HUDEP-2 (cell line): ENCODE data around the gene AARS2.
"Not testable (repeated sequence)": the region's sequence is repeated elsewhere in the genome, so short reads cannot be mapped to it uniquely, and the experiment has no call there.

Experiments
- DNase-seq, 76 experiments: peaks; one replicate each; lab custom pipeline; 2025; ENCODE audit not compliant: unreplicated experiment in 76 of 76; lab: John Stamatoyannopoulos, UW

The AARS2 gene

GRCh38 chr6:44332585-44332984 is 19.4 kb upstream of the AARS2 start:
- DNase-seq = no peak

GRCh38 chr6:44329858-44330257 is 16.7 kb upstream of the AARS2 start:
- no peak for DNase-seq

- not testable (repeated sequence) for DNase-seq
Observed at GRCh38 chr6:44328203-44328602, 15.1 kb upstream of the AARS2 start.

DNA sequence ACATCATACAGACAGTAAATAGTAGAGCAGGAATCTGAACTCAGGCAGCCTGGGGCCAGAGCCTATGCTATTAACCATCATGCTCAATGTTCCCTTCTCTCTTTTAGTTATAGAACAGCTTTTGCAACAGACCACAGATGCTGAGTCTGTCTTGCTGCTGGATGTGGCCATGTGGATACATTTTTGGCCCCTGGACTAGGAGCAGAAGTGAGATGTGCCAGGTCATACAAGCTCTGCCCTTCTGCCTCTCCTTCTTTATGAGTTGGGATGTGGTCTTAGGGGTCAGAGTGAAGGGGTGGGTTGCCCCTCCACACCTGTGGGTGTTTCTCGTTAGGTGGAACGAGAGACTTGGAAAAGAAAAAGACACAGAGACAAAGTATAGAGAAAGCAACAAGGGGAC is 14.6 kb upstream of the AARS2 start:
- DNase-seq = no peak

DNA sequence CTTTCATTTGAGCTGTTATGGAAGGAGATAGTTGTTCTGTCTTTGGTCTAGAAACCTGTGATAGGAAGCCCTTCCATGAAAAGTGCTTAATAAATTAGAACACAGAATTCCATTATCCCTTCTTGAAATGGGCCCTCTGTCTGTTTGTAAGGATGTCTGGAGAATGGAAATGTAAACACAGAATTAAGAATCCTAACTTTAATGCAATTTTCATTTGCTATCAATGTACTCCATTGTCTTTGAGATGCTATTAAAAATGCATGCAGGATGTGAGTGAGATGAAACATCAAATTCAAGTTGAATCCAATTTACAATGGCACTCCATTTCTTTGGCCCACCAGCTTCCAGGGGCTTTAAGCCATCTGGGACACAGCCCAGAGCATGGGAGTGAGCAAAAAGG is 13.9 kb upstream of the AARS2 start:
- no peak for DNase-seq

DNA sequence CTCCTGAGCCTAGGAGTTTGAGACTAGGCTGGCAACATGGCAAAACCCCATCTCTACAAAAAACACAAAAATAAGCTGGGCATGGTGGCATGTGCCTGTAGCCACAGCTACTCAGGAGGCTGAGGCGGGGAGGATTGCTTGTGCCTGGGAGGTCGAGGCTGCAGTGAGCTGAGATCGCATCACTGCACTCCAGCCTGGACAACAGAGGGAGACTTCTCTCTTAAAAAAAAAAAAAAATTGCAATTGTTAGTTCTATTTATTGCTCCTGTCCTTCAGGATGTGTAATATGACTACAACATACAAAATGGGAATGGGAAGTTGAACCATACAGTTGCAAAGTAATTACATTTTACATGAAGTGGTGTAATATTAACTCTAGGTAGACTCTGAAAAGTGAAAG is 8.1 kb upstream of the AARS2 start:
- no peak for DNase-seq

GRCh38 chr6:44317136-44317631 is 4.0 kb upstream of the AARS2 start:
- peak in 2 of 76 experiments; percentile 16 to 32 for DNase-seq

GRCh38 chr6:44316481-44316880 is 3.3 kb upstream of the AARS2 start:
- DNase-seq = no peak

DNA sequence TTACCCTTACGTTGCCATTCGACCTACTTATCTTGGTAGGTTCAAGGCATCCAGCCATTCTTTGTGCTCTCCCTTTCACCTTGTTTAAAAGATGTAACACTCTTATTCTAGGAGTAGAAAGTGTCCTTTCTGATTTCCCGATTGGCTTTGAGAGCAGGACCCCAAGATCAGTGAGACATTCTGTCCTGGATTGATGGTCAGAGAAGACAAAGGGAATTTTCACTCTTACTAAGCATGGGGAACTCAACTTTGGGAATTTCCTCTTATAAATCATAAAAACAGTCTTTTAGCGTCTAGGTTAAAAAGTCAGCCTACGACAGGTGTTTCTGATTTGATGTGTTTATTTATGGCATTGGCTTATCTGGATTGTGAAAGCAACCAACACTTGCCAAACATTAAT is 2.8 kb upstream of the AARS2 start:
- DNase-seq = no peak

- DNase-seq = no peak
Observed at GRCh38 chr6:44315516-44315915, 2.4 kb upstream of the AARS2 start.

- DNase-seq = not testable (repeated sequence)
Observed at GRCh38 chr6:44314657-44315056, 1.5 kb upstream of the AARS2 start.

- no peak for DNase-seq
Observed at GRCh38 chr6:44311767-44312166, 1.4 kb downstream of the AARS2 start.

GRCh38 chr6:44311304-44311703 is 1.8 kb downstream of the AARS2 start:
- no peak for DNase-seq

DNA sequence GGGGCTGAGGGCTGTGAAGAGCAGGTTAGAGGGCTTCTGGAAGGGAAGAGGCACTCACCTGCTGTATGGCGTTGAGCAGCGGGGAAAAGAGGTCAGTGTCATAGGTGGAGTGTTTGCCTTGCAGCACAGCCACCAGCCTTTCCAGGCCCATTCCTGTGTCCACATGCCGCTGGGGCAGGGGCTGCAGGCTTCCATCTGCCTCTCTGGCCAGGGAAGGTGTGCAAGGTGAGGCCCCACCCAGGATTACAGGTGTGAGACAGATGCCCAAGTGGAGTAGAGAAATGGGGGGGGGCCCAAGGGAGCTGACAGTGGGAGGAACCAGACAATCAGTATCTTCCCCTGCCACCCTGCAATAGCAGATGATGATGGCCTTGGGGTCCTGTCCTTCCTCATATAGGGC is 2.9 kb downstream of the AARS2 start:
- no peak for DNase-seq

DNA sequence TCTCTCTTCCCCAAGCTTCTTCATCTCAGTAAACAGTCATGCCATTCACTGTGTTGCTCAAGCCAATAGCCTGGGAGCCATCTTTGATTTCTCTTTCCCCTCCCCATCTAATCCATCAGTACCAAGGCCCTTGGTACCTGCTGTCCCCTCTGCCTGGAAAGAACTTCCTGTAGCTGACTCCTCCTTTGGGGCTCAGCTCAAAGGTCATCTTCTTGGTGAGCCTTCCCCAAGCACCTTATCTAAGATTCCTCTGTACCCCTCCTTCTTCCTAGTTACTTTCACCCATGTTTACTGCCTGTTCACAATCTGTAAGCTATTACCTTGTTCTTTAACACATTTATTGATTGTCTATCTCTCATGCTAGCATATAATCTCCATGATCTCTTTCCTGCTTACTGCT is 3.5 kb downstream of the AARS2 start:
- DNase-seq = no peak

DNA sequence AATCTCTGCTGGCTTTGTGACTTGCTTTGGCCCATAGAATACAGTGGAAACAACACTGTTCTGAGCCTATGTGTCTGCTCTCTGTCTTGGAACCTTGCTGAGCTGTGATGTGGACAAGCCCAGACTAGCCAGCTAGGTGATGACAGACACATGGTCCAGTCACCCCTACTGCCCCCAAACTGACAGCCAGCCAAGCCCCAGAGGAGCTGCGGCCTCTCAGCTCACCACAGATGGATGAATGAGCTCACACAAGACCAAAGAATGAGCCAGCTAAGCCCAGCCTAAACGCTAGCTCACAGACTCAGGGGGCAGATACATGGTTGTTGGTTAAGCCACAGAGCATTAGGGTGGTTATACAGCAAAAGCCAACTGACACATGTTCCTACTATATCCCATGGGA is 4.1 kb downstream of the AARS2 start:
- DNase-seq = no peak

DNA sequence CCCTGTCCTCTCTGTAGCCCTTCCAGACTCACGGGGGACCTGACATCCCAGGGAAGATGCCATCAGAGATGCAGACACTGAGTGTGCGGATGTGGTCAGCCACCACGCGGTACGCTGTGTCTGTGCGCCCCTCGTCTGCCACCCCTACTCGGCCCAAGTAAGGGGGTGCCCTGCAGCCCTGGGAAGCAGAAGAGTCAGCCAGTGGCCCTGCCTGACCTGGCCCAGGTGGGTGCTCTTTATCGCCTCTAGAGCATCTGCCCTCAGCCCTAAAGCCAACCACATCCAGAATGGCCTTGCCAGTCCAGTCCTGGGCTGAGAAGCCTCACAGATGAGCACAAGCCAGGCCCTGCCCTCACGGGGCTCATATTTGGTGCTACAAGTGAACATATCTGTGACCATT is 5.9 kb downstream of the AARS2 start:
- no peak for DNase-seq

DNA sequence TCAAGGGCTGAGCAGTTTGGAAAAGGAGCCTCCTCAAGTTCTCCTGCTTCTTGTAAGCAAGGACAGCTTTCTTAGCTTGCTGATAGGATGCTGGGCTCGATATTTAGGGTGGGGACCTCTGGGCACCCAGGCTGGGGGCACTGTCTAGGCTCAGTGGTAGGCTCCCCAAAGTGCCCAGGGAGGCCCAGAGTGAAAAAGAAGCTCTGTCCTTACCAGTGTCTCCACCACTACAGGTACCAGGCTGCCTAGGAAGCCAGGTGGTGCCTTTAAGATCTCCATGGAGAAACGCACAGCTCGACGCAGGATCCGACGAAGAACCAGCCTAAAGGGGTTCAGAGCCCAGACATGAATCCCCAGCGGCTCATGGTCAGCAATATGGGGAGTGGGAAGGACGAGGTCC is 6.4 kb downstream of the AARS2 start:
- no peak for DNase-seq

- no peak for DNase-seq
Observed at GRCh38 chr6:44305200-44305725, 7.9 kb downstream of the AARS2 start.

- DNase-seq = peak in 30 of 76 experiments; percentile 11 to 45 (median 22)
Observed at GRCh38 chr6:44304282-44305199, 8.6 kb downstream of the AARS2 start.

DNA sequence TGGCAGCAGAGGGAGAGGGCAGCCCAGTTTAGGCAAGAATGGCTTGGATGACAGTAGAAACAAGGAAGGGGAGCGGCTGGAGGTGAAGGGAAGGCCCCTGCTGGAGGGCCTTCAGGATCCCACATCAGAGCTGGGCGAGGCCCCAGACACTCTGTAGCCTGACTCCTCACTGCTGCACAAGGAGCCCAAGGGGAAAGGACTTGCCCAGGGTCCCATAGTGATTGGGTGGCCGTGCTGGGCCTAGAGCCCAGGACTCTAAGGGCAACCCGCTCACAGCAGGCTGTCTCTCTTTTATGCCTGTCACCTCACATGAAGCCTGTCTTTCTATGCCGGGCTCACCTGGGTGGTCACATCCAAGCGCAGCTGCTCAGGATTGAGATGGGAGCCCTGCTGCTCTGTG is 9.3 kb downstream of the AARS2 start:
- DNase-seq = no peak

DNA sequence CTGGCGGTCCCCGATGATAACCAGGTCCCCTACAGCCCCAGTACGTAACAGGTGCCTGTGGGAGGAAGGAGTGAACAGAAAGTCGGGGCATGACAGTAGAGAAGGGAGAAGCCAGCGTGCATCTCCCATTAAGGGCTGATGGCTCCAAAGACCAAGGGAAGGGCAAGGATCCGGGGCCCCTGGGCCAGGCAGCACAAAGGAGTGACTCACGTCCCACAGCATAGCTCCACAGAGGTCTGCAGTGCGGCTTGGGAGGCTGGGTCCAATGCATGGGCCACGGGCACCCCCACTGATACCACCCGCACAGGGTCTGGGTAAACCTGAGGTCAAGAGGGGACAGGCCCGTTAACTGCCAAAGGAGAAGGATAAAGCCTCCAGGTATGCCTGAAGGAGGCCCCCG is 10.3 kb downstream of the AARS2 start:
- DNase-seq = no peak
